ENCODE results near the gene RC3H1. TPM values are rescaled to one million over a fixed set of nuclear protein-coding genes. Genes with fewer than 3 reads are reported as not detected.
"Not testable (repeated sequence)": the region's sequence is repeated elsewhere in the genome, so short reads cannot be mapped to it uniquely, and the experiment has no call there.

The RC3H1 gene
- total RNA-seq, 3 donors from 2014 or later, result 37.1 to 40.3 (median 39.7) TPM

DNA sequence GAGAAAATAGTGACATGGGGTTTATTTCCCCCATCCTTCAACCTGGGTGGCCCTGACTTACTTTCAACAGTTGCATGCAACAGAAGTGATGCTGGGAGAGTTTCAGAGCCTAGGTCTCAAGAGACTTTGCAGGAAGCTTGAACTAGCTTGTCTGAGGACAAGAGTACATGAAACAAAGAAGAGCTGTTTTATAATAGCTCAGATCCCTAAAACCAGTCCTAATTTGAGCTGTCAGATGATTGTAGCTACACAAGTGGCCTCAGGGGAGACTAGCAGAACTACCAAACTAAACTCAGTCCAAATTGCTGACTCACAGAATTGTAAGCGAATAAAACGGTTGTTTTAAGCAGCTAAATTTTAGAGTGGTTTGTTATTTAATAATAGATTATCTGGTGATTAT is 17.1 kb downstream of the RC3H1 start:
- H3K4me1 Mint-ChIP-seq (ENCODE audit: low read depth), result peaks cover 59% of the 10 kb centered on the region
- DNase-seq (no peak), ATAC-seq (no peak)
- no peaks in the 10 kb centered on the region for H3K27me3 Mint-ChIP-seq (ENCODE audit: low read depth)
- H3K36me3 Mint-ChIP-seq (ENCODE audit: insufficient read depth), result peaks cover 10% of the 10 kb centered on the region
- H3K9me3 Mint-ChIP-seq, result no peaks in the 10 kb centered on the region
- H3K4me3 Mint-ChIP-seq, result no peak overlapping the region

DNA sequence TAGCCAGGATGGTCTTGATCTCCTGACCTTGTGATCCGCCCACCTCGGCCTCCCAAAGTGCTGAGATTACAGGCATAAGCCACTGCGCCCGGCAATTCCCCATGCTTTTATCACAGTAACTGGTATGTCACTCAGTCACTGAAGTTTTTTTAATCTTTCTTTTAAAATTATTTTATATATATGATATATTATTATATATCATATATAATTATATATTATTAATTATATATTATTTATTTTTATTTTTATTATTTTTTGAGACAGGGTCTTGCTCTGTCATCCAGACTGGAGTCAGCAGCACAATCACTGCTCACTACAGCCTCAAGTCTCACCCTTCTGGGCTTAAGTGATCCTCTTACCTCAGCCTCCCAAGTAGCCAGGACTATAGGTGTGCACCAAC is 18.3 kb downstream of the RC3H1 start:
- Mint-ChIP-seq H3K9me3 (no peaks in the 10 kb centered on the region), H3K4me1 (ENCODE audit: low read depth) (peaks cover 56% of the 10 kb centered on the region), H3K27me3 (ENCODE audit: low read depth) (no peaks in the 10 kb centered on the region), H3K36me3 (ENCODE audit: insufficient read depth) (peaks cover 8% of the 10 kb centered on the region), H3K4me3 (no peak overlapping the region)
- no peak for ATAC-seq
- DNase-seq, result no peak

DNA sequence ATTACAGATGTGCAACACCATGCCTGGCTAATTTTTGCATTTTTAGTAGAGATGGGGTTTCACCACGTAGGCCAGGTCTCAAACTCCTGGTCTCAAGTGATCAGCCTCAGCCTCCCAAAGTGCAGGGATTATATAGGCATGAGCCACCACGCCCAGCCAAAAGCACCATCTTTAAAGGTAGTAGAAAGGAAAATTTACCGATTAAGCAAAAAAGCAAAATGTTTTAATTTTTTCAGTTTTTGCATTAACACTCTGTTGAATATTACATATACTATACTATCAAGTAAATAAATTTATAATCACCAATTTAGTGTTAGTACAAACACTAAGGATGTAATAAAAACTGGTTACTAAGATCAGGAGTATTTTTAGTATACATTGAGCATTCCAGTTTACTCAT is 20.6 kb downstream of the RC3H1 start:
- Mint-ChIP-seq H3K9me3 (no peaks in the 10 kb centered on the region), H3K27me3 (ENCODE audit: low read depth) (no peaks in the 10 kb centered on the region), H3K4me1 (ENCODE audit: low read depth) (peaks cover 59% of the 10 kb centered on the region), H3K36me3 (ENCODE audit: insufficient read depth) (peaks cover 5% of the 10 kb centered on the region), H3K4me3 (no peak overlapping the region)
- no peak for DNase-seq
- ATAC-seq, result no peak

DNA sequence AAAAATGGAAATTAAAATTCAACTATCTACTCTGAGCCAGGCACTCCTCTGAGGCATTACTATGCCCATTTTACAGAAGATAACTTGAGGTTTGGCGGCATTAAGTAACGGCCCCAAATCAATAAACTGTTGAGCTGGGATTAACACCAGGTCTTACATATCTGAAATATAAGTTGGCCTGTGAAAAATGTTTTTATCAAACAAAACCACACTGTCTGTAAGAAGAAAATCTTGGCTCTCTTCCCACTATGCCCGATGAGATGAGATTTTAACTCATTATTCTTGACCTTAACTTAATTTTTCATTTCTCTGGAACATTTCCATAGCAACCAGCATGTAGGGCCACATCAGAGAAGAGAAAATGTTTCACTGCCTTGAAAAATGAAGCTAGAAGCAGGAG is 21.8 kb downstream of the RC3H1 start:
- ATAC-seq, result no peak
- Mint-ChIP-seq H3K4me3 (no peak overlapping the region), H3K4me1 (ENCODE audit: low read depth) (peaks cover 58% of the 10 kb centered on the region), H3K27me3 (ENCODE audit: low read depth) (no peaks in the 10 kb centered on the region), H3K36me3 (ENCODE audit: insufficient read depth) (peaks cover 7% of the 10 kb centered on the region), H3K9me3 (no peaks in the 10 kb centered on the region)
- DNase-seq, result no peak

DNA sequence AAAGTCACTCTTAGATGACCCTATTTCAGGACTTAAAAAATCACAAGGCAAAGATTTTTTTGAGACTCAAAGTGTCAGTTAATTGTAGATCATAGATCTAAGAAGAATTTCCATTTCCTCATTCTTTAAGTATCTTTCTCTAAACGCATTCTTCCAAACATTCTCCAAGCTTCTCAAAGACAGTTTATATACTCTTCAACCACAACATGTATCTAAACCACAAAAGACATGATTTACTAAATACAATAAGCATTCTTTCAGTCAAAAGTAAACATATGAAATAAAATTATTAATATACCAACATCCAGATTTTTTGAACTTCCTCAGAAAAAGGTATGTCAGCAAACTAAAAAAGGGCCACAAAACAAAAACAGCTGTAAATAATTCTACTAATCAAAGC is 24.4 kb downstream of the RC3H1 start:
- H3K9me3 Mint-ChIP-seq, result no peaks in the 10 kb centered on the region
- DNase-seq (no peak), ATAC-seq (no peak)
- H3K36me3 Mint-ChIP-seq (ENCODE audit: insufficient read depth), result peaks cover 8% of the 10 kb centered on the region
- peaks cover 51% of the 10 kb centered on the region for H3K4me1 Mint-ChIP-seq (ENCODE audit: low read depth)
- H3K4me3 Mint-ChIP-seq, result no peak overlapping the region
- no peaks in the 10 kb centered on the region for H3K27me3 Mint-ChIP-seq (ENCODE audit: low read depth)

DNA sequence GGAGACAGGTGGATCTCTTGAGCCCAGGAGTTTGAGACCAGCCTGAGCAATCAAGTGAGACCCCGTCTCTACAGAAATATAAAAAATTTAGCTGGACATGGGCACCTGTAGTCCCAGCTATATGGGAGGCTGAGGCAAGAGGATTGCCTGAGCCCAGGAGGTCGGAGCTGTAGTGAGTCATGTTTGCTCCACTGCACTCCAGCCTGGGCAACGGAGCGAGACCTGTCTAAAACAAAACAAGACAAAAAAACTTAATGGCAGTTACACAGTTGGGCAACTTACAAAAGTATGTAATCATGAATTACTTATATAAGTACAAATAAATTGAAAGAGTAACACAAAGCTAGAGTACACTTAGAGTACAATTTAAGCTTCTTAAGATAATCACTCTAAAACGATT is 25.2 kb downstream of the RC3H1 start:
- H3K9me3 Mint-ChIP-seq, result no peaks in the 10 kb centered on the region
- H3K36me3 Mint-ChIP-seq (ENCODE audit: insufficient read depth), result peaks cover 10% of the 10 kb centered on the region
- DNase-seq (no peak), ATAC-seq (no peak)
- no peaks in the 10 kb centered on the region for H3K27me3 Mint-ChIP-seq (ENCODE audit: low read depth)
- no peak overlapping the region for H3K4me3 Mint-ChIP-seq
- peaks cover 45% of the 10 kb centered on the region for H3K4me1 Mint-ChIP-seq (ENCODE audit: low read depth)

DNA sequence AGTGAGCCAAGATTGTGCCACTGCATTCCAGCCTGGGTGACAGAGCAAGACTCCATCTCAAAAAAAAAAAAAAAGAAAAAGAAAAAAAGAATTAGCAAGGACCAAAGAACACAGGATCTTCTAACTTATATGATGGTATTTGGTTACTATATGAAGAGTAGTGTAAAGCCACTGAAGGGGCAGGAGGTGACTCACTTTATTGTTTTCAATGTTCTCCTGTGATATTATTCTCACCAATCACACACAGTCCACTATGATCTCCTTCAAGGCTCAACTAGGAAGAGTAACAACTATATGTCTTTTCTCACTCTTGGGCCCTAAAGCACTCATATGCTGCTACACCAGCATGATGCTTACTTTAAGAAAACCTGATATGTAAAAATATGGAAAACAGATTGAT is 26.7 kb downstream of the RC3H1 start:
- Mint-ChIP-seq H3K9me3 (no peaks in the 10 kb centered on the region), H3K4me3 (no peak overlapping the region)
- ATAC-seq, result peak in 1 of 2 donors; percentile 32

DNA sequence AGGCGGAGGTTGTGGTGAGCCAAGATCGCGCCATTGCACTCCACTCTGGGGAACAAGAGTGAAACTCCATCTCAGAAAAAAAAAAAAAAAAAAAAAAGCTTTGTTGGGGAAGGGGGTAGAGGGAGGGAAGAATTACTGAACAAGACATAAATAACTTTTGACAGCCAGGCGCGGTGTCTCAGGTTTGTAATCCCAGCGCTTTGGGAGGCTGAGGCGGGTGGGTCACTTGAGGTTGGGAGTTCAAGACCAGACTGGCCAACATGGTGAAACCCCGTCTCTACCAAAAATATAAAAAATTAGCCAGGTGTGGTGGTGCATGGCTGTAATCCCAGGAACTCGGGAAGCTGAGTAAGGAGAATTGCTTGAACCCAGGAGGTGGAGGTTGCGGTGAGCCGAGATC is 28.2 kb downstream of the RC3H1 start:
- ATAC-seq, result not testable (repeated sequence)

More for the DNA sequence above, 26.7 kb downstream of the RC3H1 start:
- peaks cover 13% of the 10 kb centered on the region for H3K36me3 Mint-ChIP-seq (ENCODE audit: insufficient read depth)
- peaks cover 33% of the 10 kb centered on the region for H3K4me1 Mint-ChIP-seq (ENCODE audit: low read depth)
- no peaks in the 10 kb centered on the region for H3K27me3 Mint-ChIP-seq (ENCODE audit: low read depth)
- no peak for DNase-seq

DNA sequence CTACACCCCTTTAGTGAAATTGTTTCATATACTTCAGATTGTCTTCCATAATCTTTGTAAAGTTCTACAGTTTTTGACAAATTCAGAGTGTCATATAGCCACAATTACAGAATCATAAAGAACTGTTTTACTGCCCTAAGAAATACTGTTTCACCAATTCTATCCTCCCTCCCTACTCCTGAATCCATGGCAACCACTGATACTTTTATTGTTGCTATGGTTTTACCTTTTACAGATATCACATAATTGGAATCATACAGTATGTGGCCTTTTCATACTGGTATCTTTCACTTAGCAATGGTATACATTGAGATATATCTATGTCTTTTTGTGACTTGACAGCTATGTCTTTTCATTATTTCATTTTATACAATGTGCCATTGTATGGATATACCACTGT is 34.1 kb downstream of the RC3H1 start:
- no peak overlapping the region for H3K4me3 Mint-ChIP-seq
- ATAC-seq (no peak), DNase-seq (no peak)
- no peaks in the 10 kb centered on the region for H3K9me3 Mint-ChIP-seq
- H3K4me1 Mint-ChIP-seq (ENCODE audit: low read depth), result peaks cover 3% of the 10 kb centered on the region
- H3K27me3 Mint-ChIP-seq (ENCODE audit: low read depth), result no peaks in the 10 kb centered on the region
- peaks cover 19% of the 10 kb centered on the region for H3K36me3 Mint-ChIP-seq (ENCODE audit: insufficient read depth)

More for the DNA sequence above, 28.2 kb downstream of the RC3H1 start:
- peaks cover 13% of the 10 kb centered on the region for H3K36me3 Mint-ChIP-seq (ENCODE audit: insufficient read depth)
- not testable (repeated sequence) for H3K4me3 Mint-ChIP-seq; DNase-seq; H3K9me3 Mint-ChIP-seq; H3K27me3 Mint-ChIP-seq (ENCODE audit: low read depth)
- peaks cover 23% of the 10 kb centered on the region for H3K4me1 Mint-ChIP-seq (ENCODE audit: low read depth)

DNA sequence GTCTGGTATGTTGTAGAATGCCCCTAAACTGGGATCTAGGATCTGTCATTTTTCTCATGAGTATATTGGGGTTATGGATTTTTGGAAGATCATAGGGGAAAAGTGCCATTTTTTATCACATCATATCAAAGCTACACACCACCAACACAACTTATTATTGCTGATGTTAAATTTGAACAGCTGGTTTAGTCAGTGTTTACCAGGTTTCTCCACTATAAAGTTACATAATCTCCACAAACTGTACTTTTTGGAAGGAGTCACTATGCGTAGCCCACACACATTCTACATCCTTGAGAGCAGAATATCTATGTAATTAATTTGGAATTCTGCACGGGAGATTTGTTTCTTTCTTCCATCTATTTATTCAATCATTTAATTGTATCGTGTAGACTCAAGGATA is 35.2 kb downstream of the RC3H1 start:
- ATAC-seq, result no peak

DNA sequence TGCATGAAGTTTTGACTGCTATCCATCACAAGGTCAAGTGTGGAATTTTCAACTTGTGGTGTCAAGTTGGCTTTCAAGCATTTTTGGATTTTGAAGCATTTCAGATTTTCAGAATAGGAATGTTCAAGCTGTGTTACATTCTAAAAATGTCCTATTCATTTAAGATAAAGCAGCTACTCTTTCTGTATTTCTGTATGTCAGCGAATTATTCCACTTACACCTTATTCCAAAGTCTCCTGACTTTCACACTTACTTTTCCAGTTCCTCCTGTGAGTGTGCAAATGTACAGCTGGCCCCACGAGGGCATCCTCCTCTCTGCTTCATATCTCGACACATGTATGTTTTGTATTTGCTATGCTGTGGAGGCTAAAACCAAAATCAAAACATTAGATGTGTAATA is 51.9 kb downstream of the RC3H1 start:
- no peaks in the 10 kb centered on the region for H3K9me3 Mint-ChIP-seq
- DNase-seq (no peak), ATAC-seq (no peak)
- no peak overlapping the region for H3K4me3 Mint-ChIP-seq
- H3K36me3 Mint-ChIP-seq (ENCODE audit: insufficient read depth), result peaks cover 18% of the 10 kb centered on the region
- no peaks in the 10 kb centered on the region for H3K4me1 Mint-ChIP-seq (ENCODE audit: low read depth)
- H3K27me3 Mint-ChIP-seq (ENCODE audit: low read depth), result no peaks in the 10 kb centered on the region

More for the DNA sequence above, 35.2 kb downstream of the RC3H1 start:
- Mint-ChIP-seq H3K36me3 (ENCODE audit: insufficient read depth) (peaks cover 16% of the 10 kb centered on the region), H3K9me3 (no peaks in the 10 kb centered on the region), H3K4me3 (no peak overlapping the region), H3K4me1 (ENCODE audit: low read depth) (peaks cover 2% of the 10 kb centered on the region), H3K27me3 (ENCODE audit: low read depth) (no peaks in the 10 kb centered on the region)
- DNase-seq, result no peak

DNA sequence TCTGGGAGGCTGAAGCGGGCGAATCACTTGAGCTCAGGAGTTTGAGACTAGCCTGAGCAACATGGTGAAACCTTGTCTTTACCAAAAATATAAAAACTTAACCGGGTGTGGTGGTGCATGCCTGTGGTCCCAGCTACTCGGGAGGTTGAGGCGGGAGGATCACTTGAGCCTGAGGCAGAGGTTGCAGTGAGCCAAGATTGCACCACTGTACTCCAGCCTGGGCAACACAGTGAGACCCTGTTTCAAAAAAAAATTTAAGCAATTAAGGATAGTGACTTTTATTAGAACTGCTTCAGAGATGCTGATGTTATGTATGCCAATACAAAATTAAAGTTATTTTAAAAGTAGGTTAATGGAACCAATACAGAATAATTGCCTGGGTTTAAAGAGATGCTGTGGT is 56.3 kb downstream of the RC3H1 start:
- not testable (repeated sequence) for DNase-seq; H3K4me1 Mint-ChIP-seq (ENCODE audit: low read depth); ATAC-seq; H3K9me3 Mint-ChIP-seq; H3K4me3 Mint-ChIP-seq; H3K27me3 Mint-ChIP-seq (ENCODE audit: low read depth)
- H3K36me3 Mint-ChIP-seq (ENCODE audit: insufficient read depth), result peaks cover 30% of the 10 kb centered on the region

DNA sequence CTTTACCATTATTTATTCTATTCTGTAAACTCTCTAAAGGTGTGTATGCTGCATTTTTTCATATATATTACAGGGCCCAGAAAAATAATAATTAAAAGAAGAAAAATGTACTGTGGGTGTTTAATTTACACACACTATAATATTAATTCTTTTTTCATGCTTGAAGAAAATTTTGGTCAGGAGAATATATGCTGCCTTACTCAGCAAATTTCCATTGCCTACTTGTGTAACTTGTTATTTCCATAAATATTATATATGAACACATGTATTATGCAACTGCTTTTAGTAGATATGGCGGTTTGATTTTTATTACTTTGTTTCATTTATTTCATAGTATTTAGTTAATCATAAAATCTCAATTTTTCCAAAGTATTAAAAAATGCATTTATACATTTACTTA is 58.7 kb downstream of the RC3H1 start:
- no peaks in the 10 kb centered on the region for H3K27me3 Mint-ChIP-seq (ENCODE audit: low read depth)
- peaks cover 31% of the 10 kb centered on the region for H3K36me3 Mint-ChIP-seq (ENCODE audit: insufficient read depth)
- H3K4me1 Mint-ChIP-seq (ENCODE audit: low read depth), result no peaks in the 10 kb centered on the region
- H3K4me3 Mint-ChIP-seq, result no peak overlapping the region
- no peaks in the 10 kb centered on the region for H3K9me3 Mint-ChIP-seq
- ATAC-seq (no peak), DNase-seq (no peak)

DNA sequence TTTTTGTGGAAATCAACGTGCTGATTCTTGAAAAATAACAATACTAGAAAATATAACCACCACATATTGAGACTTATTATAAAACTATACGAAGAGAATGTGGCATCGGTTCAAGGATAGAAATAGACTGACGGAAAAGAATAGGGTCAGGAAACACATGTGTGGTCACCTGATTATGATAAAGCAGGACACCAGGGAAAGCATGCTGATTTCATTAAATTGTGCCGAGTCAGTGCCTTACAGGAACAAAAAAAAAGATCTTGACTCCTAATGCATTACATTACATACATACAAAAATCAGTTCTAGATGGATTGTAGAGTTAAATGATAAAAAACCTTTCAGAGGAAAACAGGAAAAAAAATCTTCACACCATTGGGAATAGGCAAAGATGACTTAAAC is 61.5 kb downstream of the RC3H1 start:
- H3K36me3 Mint-ChIP-seq (ENCODE audit: insufficient read depth), result peaks cover 31% of the 10 kb centered on the region
- no peak overlapping the region for H3K4me3 Mint-ChIP-seq
- no peak for DNase-seq
- H3K27me3 Mint-ChIP-seq (ENCODE audit: low read depth), result no peaks in the 10 kb centered on the region
- H3K4me1 Mint-ChIP-seq (ENCODE audit: low read depth), result no peaks in the 10 kb centered on the region
- ATAC-seq, result no peak
- no peaks in the 10 kb centered on the region for H3K9me3 Mint-ChIP-seq

DNA sequence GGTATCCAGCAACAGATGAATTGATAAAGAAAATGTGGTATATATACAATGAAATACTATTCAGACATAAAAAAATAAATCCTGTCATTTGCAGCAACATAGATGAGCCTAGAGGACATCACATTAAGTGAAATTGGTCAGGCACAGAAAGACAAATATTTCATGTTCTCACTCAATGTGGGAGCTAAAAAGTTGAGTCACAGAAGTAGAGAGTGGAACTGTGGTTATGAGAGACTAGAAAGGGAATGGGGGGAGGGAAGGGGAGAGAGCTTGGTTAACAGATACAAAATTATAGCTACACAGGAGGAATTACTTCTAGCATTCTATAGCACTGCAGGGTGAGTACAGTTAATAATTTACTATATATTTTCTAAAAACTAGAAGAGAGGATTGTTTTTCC is 68.0 kb downstream of the RC3H1 start:
- H3K36me3 Mint-ChIP-seq (ENCODE audit: insufficient read depth), result peaks cover 16% of the 10 kb centered on the region
- H3K9me3 Mint-ChIP-seq, result no peaks in the 10 kb centered on the region
- ATAC-seq (peak in 1 of 2 donors; percentile 43), DNase-seq (no peak)
- peaks cover 11% of the 10 kb centered on the region for H3K4me1 Mint-ChIP-seq (ENCODE audit: low read depth)
- H3K27me3 Mint-ChIP-seq (ENCODE audit: low read depth), result no peaks in the 10 kb centered on the region
- no peak overlapping the region for H3K4me3 Mint-ChIP-seq

DNA sequence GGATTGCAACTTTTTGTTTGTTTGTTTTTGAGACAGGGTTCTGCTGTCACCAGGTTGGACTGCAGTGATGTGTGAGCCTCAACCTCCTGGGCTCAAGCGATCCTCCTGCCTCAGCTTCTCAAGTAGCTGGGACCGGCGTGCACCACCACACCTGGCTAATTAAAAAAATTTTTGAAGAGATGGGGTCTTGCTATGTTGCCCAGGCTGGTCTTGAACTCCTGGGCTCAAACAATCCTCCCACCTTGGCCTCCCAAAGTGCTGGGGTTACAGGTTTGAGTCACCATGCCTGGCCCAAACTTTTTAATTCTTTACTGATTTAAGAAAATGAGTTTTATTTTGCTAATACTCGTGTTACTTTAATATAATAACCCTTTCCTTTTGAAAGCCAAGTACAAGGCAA is 73.6 kb downstream of the RC3H1 start:
- DNase-seq (no peak), ATAC-seq (no peak)
- H3K36me3 Mint-ChIP-seq (ENCODE audit: insufficient read depth), result peaks cover 31% of the 10 kb centered on the region
- no peaks in the 10 kb centered on the region for H3K9me3 Mint-ChIP-seq
- H3K27me3 Mint-ChIP-seq (ENCODE audit: low read depth), result no peaks in the 10 kb centered on the region
- peaks cover 8% of the 10 kb centered on the region for H3K4me1 Mint-ChIP-seq (ENCODE audit: low read depth)
- no peak overlapping the region for H3K4me3 Mint-ChIP-seq
